ENCODE measurements around the gene CRYL1. TPM values are rescaled to one million over a fixed set of nuclear protein-coding genes. Genes with fewer than 3 reads are reported as not detected.

Gene CRYL1
- total and polyA plus RNA-seq, 2 of the 4 experiments (the other 2 are of a cell fraction) = 11.7 to 16.4 TPM

GRCh38 chr13:20559659-20560356, 34.2 kb upstream of the CRYL1 start:
- H3K27ac ChIP-seq (ENCODE audit: insufficient read depth, low read length) = no peak overlapping the region
- H2AK9ac ChIP-seq (replicated peaks; ENCODE audit: low read depth, low read length, poor library complexity) = no peak overlapping the region
- intact Hi-C loops (cut with micrococcal nuclease) (no loop called here), dilution Hi-C loops (cut with HindIII; ENCODE audit: low sequenced_read_pairs, unreplicated experiment) (no loop called here), in situ Hi-C loops (cut with MboI; ENCODE audit: low sequenced_read_pairs) (no loop called here)
- no peak overlapping the region for H3K14ac ChIP-seq (replicated peaks; ENCODE audit: low read depth, low read length)
- no peak overlapping the region for H2AK5ac ChIP-seq (ENCODE audit: low read depth, low read length)
- no peak overlapping the region for H3K56ac ChIP-seq (ENCODE audit: extremely low read depth, insufficient read depth, low read length)
- H3K9me3 ChIP-seq (ENCODE audit: control insufficient read depth, insufficient read depth, low read length) = peaks cover 3% of the 10 kb centered on the region; the same call in 1 of the 2 replicates
- no peak overlapping the region for H4K8ac ChIP-seq (ENCODE audit: low read depth in 2 of 2, low read length in 2 of 2)
- H3K79me1 ChIP-seq (ENCODE audit: low read depth in 1 of 2, low read length in 2 of 2) = no peaks in the 10 kb centered on the region
- H4K20me1 ChIP-seq (ENCODE audit: insufficient read depth, low read length) = no peaks in the 10 kb centered on the region
- TF ChIP-seq RAD21 (IDR thresholded peaks at IDR 0.05; ENCODE audit: low read length) (no peak), RFX5 (IDR thresholded peaks at IDR 0.05; ENCODE audit: low read depth, low read length) (no peak), POLR2A (IDR thresholded peaks at IDR 0.05; ENCODE audit: low read depth, low read length) (no peak), RCOR1 (IDR thresholded peaks at IDR 0.05; ENCODE audit: insufficient replicate concordance, low read length) (no peak), BHLHE40 (IDR thresholded peaks at IDR 0.05; ENCODE audit: low read depth, low read length) (no peak), FOS (IDR thresholded peaks at IDR 0.05; ENCODE audit: low read depth, low read length) (no peak), MAZ (IDR thresholded peaks at IDR 0.05; ENCODE audit: borderline replicate concordance, low read depth, low read length) (no peak), CHD1 (IDR thresholded peaks at IDR 0.05; ENCODE audit: low read depth, low read length) (no peak), CEBPB (IDR thresholded peaks at IDR 0.05; ENCODE audit: low read depth, low read length) (no peak), NFE2L2 (IDR thresholded peaks at IDR 0.05; ENCODE audit: low read depth, low read length) (no peak), MAFK (IDR thresholded peaks at IDR 0.05; ENCODE audit: low read depth, low read length) (no peak), ELK1 (IDR thresholded peaks at IDR 0.05; ENCODE audit: borderline replicate concordance, low read depth, low read length) (no peak), SMC3 (IDR thresholded peaks at IDR 0.05; ENCODE audit: low read depth, low read length) (no peak), MXI1 (IDR thresholded peaks at IDR 0.05; ENCODE audit: borderline replicate concordance, low read depth, low read length) (no peak)
- TF ChIP-seq, protein P1, sequence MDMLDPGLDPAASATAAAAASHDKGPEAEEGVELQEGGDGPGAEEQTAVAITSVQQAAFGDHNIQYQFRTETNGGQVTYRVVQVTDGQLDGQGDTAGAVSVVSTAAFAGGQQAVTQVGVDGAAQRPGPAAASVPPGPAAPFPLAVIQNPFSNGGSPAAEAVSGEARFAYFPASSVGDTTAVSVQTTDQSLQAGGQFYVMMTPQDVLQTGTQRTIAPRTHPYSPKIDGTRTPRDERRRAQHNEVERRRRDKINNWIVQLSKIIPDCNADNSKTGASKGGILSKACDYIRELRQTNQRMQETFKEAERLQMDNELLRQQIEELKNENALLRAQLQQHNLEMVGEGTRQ (IDR thresholded peaks at IDR 0.05; ENCODE audit: low read depth, low read length) = no peak
- TF ChIP-seq, protein P2, sequence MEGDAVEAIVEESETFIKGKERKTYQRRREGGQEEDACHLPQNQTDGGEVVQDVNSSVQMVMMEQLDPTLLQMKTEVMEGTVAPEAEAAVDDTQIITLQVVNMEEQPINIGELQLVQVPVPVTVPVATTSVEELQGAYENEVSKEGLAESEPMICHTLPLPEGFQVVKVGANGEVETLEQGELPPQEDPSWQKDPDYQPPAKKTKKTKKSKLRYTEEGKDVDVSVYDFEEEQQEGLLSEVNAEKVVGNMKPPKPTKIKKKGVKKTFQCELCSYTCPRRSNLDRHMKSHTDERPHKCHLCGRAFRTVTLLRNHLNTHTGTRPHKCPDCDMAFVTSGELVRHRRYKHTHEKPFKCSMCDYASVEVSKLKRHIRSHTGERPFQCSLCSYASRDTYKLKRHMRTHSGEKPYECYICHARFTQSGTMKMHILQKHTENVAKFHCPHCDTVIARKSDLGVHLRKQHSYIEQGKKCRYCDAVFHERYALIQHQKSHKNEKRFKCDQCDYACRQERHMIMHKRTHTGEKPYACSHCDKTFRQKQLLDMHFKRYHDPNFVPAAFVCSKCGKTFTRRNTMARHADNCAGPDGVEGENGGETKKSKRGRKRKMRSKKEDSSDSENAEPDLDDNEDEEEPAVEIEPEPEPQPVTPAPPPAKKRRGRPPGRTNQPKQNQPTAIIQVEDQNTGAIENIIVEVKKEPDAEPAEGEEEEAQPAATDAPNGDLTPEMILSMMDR (conservative IDR thresholded peaks at IDR 0.05; ENCODE audit: low read depth, low read length) = no peak
- H3K4me3 ChIP-seq (ENCODE audit: insufficient read depth, low read depth, low read length) = no peak overlapping the region
- WGBS, 2 experiments (ENCODE audit: extremely low coverage in 2 of 2, insufficient read length in 1 of 2) = no CpG with 5 or more reads among the region's 6 CpGs
- H2BK20ac ChIP-seq (ENCODE audit: low read depth, low read length) = no peak overlapping the region
- no peak overlapping the region for H3K4ac ChIP-seq (ENCODE audit: low read depth, low read length)
- ChIA-PET POLR2A (ENCODE audit: unreplicated experiment) (no interaction called here), CTCF (no interaction called here)
- no peak overlapping the region for H2AFZ ChIP-seq (replicated peaks; ENCODE audit: low read length, poor library complexity)
- ATAC-seq (ENCODE audit: low read depth) (no peak), DNase-seq (no peak)
- no peak overlapping the region for H4K5ac ChIP-seq (ENCODE audit: low read depth, low read length)
- no peaks in the 10 kb centered on the region for H3K4me1 ChIP-seq (ENCODE audit: control insufficient read depth, insufficient read depth, low read length)
- H3K4me2 ChIP-seq (ENCODE audit: low read depth, low read length) = no peak overlapping the region
- no TSS peak for BruUV-seq (replicated peaks)
- no peak overlapping the region for H2BK120ac ChIP-seq (ENCODE audit: low read depth, low read length)
- no peaks in the 10 kb centered on the region for H3K36me3 ChIP-seq (ENCODE audit: control insufficient read depth, insufficient read depth, low read length)
- H3K18ac ChIP-seq (ENCODE audit: low read depth, low read length) = no peak overlapping the region
- no peak overlapping the region for H2BK15ac ChIP-seq (ENCODE audit: low read depth, low read length)
- no peak overlapping the region for H2BK5ac ChIP-seq (ENCODE audit: low read depth, low read length, poor library complexity, severe bottlenecking)
- H4K91ac ChIP-seq (ENCODE audit: insufficient read depth, low read depth, low read length) = no peak overlapping the region
- H3K9me1 ChIP-seq (ENCODE audit: insufficient read depth, low read length) = no peaks in the 10 kb centered on the region
- no peak overlapping the region for H3K9ac ChIP-seq (ENCODE audit: low read depth, low read length)
- H3K27me3 ChIP-seq (ENCODE audit: control insufficient read depth, insufficient read depth, low read length) = peaks cover 2% of the 10 kb centered on the region; the same call in 1 of the 2 replicates
- no peak overlapping the region for H3K23ac ChIP-seq (ENCODE audit: low read depth, low read length)
